Breast epithelium (tissue), 3 donors: ENCODE measurements around the gene CHPF.

Experiments
- POLR2AphosphoS5 ChIP-seq, 3 donors: sonication (generic); formaldehyde crosslinking; IDR thresholded peaks; one replicate each; pipeline ENCODE4 v1.6.1; 2017; ENCODE audit warnings: antibody characterized with exemption in 3 of 3
- TF ChIP-seq, protein P1 (sequence below), 3 donors: fragments of 450-650 bp; IDR thresholded peaks; one replicate each; pipeline ENCODE4 v1.5.1; 2016 to 2017; ENCODE audit warnings: antibody characterized with exemption in 3 of 3, mild to moderate bottlenecking in 3 of 3, moderate library complexity in 3 of 3

DNA sequence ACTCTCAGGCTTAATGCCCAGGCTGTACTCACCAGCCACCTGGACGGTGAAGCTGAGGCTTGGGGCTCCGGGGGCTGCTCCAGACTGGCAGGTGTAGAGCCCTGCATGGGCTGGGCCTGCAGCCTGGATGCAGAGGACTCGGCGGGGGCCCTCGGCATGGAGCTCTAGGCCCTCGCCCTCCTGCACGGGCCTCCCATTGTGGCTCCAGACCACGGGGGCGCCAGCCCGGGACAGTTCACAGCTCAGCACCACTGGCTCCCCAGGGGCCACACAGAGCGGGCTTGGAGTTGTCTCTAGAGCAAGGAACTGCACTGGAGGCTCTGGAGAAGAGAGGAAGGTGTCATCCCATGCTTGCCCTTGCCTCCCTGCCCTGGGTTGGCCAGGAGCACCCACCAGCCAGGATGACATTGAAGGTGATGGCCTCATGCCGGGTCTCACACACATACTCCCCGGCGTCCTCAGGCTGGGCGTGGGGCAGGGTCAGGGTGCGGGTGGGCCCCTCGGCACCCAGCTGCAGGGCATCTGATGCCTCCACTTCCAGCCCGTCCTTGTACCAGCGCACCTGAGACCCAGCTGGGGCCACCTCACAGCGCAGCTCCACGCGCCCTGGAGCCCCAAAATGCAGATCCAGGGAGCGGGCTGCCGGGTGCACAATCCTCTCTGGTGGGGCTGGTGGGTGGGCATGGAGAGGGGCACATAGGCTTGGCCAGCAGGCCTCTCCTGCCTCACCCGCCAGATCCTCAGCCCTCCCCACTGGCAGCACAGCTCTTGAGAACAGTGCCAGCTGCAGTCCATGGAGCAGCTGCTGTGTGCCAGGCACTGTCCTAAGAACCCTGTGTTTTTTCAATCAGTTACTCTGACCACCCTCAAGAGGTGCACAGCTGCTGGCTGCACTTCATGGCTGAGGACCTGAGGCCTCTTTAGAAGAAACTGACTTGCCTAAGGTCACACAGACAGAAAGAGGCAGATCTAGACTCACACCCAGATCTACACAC lies 14.5 kb upstream of the CHPF start:
- TF ChIP-seq, protein P1, sequence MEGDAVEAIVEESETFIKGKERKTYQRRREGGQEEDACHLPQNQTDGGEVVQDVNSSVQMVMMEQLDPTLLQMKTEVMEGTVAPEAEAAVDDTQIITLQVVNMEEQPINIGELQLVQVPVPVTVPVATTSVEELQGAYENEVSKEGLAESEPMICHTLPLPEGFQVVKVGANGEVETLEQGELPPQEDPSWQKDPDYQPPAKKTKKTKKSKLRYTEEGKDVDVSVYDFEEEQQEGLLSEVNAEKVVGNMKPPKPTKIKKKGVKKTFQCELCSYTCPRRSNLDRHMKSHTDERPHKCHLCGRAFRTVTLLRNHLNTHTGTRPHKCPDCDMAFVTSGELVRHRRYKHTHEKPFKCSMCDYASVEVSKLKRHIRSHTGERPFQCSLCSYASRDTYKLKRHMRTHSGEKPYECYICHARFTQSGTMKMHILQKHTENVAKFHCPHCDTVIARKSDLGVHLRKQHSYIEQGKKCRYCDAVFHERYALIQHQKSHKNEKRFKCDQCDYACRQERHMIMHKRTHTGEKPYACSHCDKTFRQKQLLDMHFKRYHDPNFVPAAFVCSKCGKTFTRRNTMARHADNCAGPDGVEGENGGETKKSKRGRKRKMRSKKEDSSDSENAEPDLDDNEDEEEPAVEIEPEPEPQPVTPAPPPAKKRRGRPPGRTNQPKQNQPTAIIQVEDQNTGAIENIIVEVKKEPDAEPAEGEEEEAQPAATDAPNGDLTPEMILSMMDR (IDR thresholded peaks at IDR 0.05), result no peak
- TF ChIP-seq POLR2AphosphoS5 (IDR thresholded peaks at IDR 0.05), result no peak
